Calu3 (cell line): ENCODE results near the gene NUMA1. TPM values are rescaled to one million over a fixed set of nuclear protein-coding genes. Genes with fewer than 3 reads are reported as not detected.

Source experiments
- BruUV-seq: library from RNA; stranded (reverse); fragments of 400-500 nt; replicated peaks from 2 replicates; lab custom pipeline; 2021; lab: Mats Ljungman, UMichigan
- CTCF ChIA-PET: fragments of 300-600 bp; sonication (Branson Sonifier 250); formaldehyde crosslinking; loops from one replicate; lab custom pipeline; 2022; ENCODE audit warnings: antibody characterized with exemption; lab: Charles Lee
- DNase-seq: peaks from one replicate; pipeline ENCODE4 v3.0.0; 2022
- H3K27ac Mint-ChIP-seq: one replicate; pipeline ENCODE4 v1.8.0; 2022; ENCODE audit warnings: mixed read lengths; ENCODE audit not compliant: unreplicated experiment
- H3K27me3 Mint-ChIP-seq: one replicate; pipeline ENCODE4 v1.8.0; 2022; ENCODE audit warnings: mixed read lengths; ENCODE audit not compliant: unreplicated experiment
- H3K36me3 Mint-ChIP-seq: one replicate; pipeline ENCODE4 v1.8.0; 2022; ENCODE audit warnings: mild to moderate bottlenecking, moderate library complexity, mixed read lengths; ENCODE audit not compliant: insufficient read depth, unreplicated experiment
- H3K4me1 Mint-ChIP-seq: one replicate; pipeline ENCODE4 v1.8.0; 2022; ENCODE audit warnings: mild to moderate bottlenecking, low read depth, mixed read lengths; ENCODE audit not compliant: unreplicated experiment
- H3K4me3 Mint-ChIP-seq: one replicate; pipeline ENCODE4 v1.8.0; 2022; ENCODE audit warnings: mild to moderate bottlenecking, low read depth, moderate library complexity, mixed read lengths; ENCODE audit not compliant: unreplicated experiment
- H3K9me3 Mint-ChIP-seq: one replicate; pipeline ENCODE4 v1.8.0; 2022; ENCODE audit warnings: low read depth, mixed read lengths; ENCODE audit not compliant: unreplicated experiment
- CTCF ChIP-seq: fragments of 200-600 bp; IDR thresholded peaks from one replicate; pipeline ENCODE4 v1.8.0; 2022; ENCODE audit warnings: antibody characterized with exemption; ENCODE audit not compliant: unreplicated experiment
- intact Hi-C: fragments of 100-400 bp; cut with micrococcal nuclease; formaldehyde crosslinking; loops from one replicate; pipeline ENCODE4 v1.10.0; 2022; ENCODE audit not compliant: unreplicated experiment
- total RNA-seq: library from RNA; stranded (reverse); gene quantifications from 2 replicates; pipeline ENCODE4 v1.2.3, GENCODE V29; 2022

Gene NUMA1
- total RNA-seq, 1 experiment from 2014 or later = 146 TPM

- intact Hi-C loops = no loop called here
- CTCF ChIA-PET = interaction anchor here (0.6 to 0.7 kb wide), 2 partner anchors 32 to 1844 kb away, joined by 3 to 5 read pairs; no protein-coding TSS in a partner anchor
- Mint-ChIP-seq H3K27me3 (no peaks in the 10 kb centered on the region), H3K36me3 (peaks cover 22% of the 10 kb centered on the region), H3K4me1 (peaks cover 36% of the 10 kb centered on the region), H3K27ac (no peak overlapping the region), H3K4me3 (no peak overlapping the region), H3K9me3 (no peaks in the 10 kb centered on the region)
- no TSS peak for BruUV-seq
- no peak for TF ChIP-seq CTCF
- no peak for DNase-seq
Observed at GRCh38 chr11:72066855-72067254, 13.5 kb downstream of the NUMA1 start.

GRCh38 chr11:72061739-72062396 lies 18.5 kb downstream of the NUMA1 start:
- H3K27me3 Mint-ChIP-seq = no peaks in the 10 kb centered on the region
- H3K4me1 Mint-ChIP-seq = no peaks in the 10 kb centered on the region
- DNase-seq = no peak
- H3K4me3 Mint-ChIP-seq = no peak overlapping the region
- H3K36me3 Mint-ChIP-seq = peaks cover 25% of the 10 kb centered on the region
- no peak for TF ChIP-seq CTCF
- CTCF ChIA-PET = no interaction called here
- no peaks in the 10 kb centered on the region for H3K9me3 Mint-ChIP-seq
- no TSS peak for BruUV-seq
- intact Hi-C loops = no loop called here
- no peak overlapping the region for H3K27ac Mint-ChIP-seq

- intact Hi-C loops = no loop called here
- Mint-ChIP-seq H3K4me3 (no peak overlapping the region), H3K4me1 (no peaks in the 10 kb centered on the region), H3K9me3 (no peaks in the 10 kb centered on the region), H3K27me3 (no peaks in the 10 kb centered on the region), H3K27ac (no peak overlapping the region), H3K36me3 (peaks cover 19% of the 10 kb centered on the region)
- no peak for DNase-seq
- CTCF ChIA-PET = no interaction called here
- no peak for TF ChIP-seq CTCF
- BruUV-seq = no TSS peak
Observed at GRCh38 chr11:72058416-72059034, 21.8 kb downstream of the NUMA1 start.

GRCh38 chr11:72048766-72049460 lies 31.4 kb downstream of the NUMA1 start:
- Mint-ChIP-seq H3K4me3 (no peak overlapping the region), H3K9me3 (no peaks in the 10 kb centered on the region)

More at GRCh38 chr11:72048766-72049460, 31.4 kb downstream of the NUMA1 start:
- CTCF ChIA-PET = interaction anchor here (0.5 to 0.7 kb wide), 2 partner anchors 120 to 125 kb away, joined by 4 read pairs; no protein-coding TSS in a partner anchor
- no peak for DNase-seq
- no peak for TF ChIP-seq CTCF
- BruUV-seq = no TSS peak
- Mint-ChIP-seq H3K27ac (no peak overlapping the region), H3K4me1 (no peaks in the 10 kb centered on the region), H3K27me3 (no peaks in the 10 kb centered on the region), H3K36me3 (no peaks in the 10 kb centered on the region)
- intact Hi-C loops = no loop called here
